ENCODE results near the gene FGGY. TPM values are rescaled to one million over a fixed set of nuclear protein-coding genes. Genes with fewer than 3 reads are reported as not detected.

FGGY gene
- total RNA-seq, 2 experiments from 2014 or later: 11.9 to 13.6 TPM

- no peak overlapping the region for H3K4me3 Mint-ChIP-seq
- ChIA-PET CTCF (interaction anchor here (1.0 kb wide), 1 partner anchor 8 kb away, joined by 3 read pairs; no protein-coding TSS in a partner anchor), POLR2A (no interaction called here)
- ATAC-seq (no peak), DNase-seq (no peak)
- H3K27me3 Mint-ChIP-seq: no peaks in the 10 kb centered on the region
- no peak overlapping the region for H3K27ac Mint-ChIP-seq
- H3K4me1 Mint-ChIP-seq (ENCODE audit: low read depth): peaks cover 9% of the 10 kb centered on the region
- TF ChIP-seq CTCF (IDR thresholded peaks at IDR 0.05): no peak
- intact Hi-C loops (cut with micrococcal nuclease): no loop called here
- H3K36me3 Mint-ChIP-seq (ENCODE audit: low read depth): peaks cover 6% of the 10 kb centered on the region
- no peaks in the 10 kb centered on the region for H3K9me3 Mint-ChIP-seq
These were observed 60.9 kb downstream of the FGGY start for GRCh38 chr1:59357645-59358320.

- Mint-ChIP-seq H3K4me3 (no peak overlapping the region), H3K4me1 (ENCODE audit: low read depth) (peaks cover 9% of the 10 kb centered on the region), H3K36me3 (ENCODE audit: low read depth) (peaks cover 5% of the 10 kb centered on the region), H3K27me3 (no peaks in the 10 kb centered on the region), H3K27ac (no peak overlapping the region), H3K9me3 (no peaks in the 10 kb centered on the region)
- ChIA-PET CTCF (no interaction called here), POLR2A (no interaction called here)
- DNase-seq (no peak), ATAC-seq (no peak)
- no peak for TF ChIP-seq CTCF (IDR thresholded peaks at IDR 0.05)
- intact Hi-C loops (cut with micrococcal nuclease): no loop called here
These were observed 62.4 kb downstream of the FGGY start for GRCh38 chr1:59359325-59359724.

- H3K27me3 Mint-ChIP-seq: no peaks in the 10 kb centered on the region
- no peak overlapping the region for H3K27ac Mint-ChIP-seq
- ChIA-PET POLR2A (no interaction called here), CTCF (no interaction called here)
- H3K4me1 Mint-ChIP-seq (ENCODE audit: low read depth): peaks cover 2% of the 10 kb centered on the region
- no peak overlapping the region for H3K4me3 Mint-ChIP-seq
- H3K9me3 Mint-ChIP-seq: no peaks in the 10 kb centered on the region
- ATAC-seq (no peak), DNase-seq (no peak)
- H3K36me3 Mint-ChIP-seq (ENCODE audit: low read depth): peaks cover 2% of the 10 kb centered on the region
- intact Hi-C loops (cut with micrococcal nuclease): no loop called here
- TF ChIP-seq CTCF (IDR thresholded peaks at IDR 0.05): no peak
These were observed 63.3 kb downstream of the FGGY start for GRCh38 chr1:59360170-59360569.

GRCh38 chr1:59360729-59361128 lies 63.8 kb downstream of the FGGY start:
- intact Hi-C loops (cut with micrococcal nuclease): no loop called here
- H3K27ac Mint-ChIP-seq: no peak overlapping the region
- DNase-seq (no peak), ATAC-seq (no peak)
- no peaks in the 10 kb centered on the region for H3K27me3 Mint-ChIP-seq
- no peaks in the 10 kb centered on the region for H3K9me3 Mint-ChIP-seq
- CTCF ChIA-PET: no interaction called here
- POLR2A ChIA-PET: no interaction called here
- H3K36me3 Mint-ChIP-seq (ENCODE audit: low read depth): peaks cover 2% of the 10 kb centered on the region
- H3K4me3 Mint-ChIP-seq: no peak overlapping the region
- H3K4me1 Mint-ChIP-seq (ENCODE audit: low read depth): no peaks in the 10 kb centered on the region
- TF ChIP-seq CTCF (IDR thresholded peaks at IDR 0.05): no peak

- no peak for TF ChIP-seq CTCF (IDR thresholded peaks at IDR 0.05)
- intact Hi-C loops (cut with micrococcal nuclease): no loop called here
- no peaks in the 10 kb centered on the region for H3K27me3 Mint-ChIP-seq
- H3K36me3 Mint-ChIP-seq (ENCODE audit: low read depth): peaks cover 2% of the 10 kb centered on the region
- POLR2A ChIA-PET: no interaction called here
- H3K27ac Mint-ChIP-seq: no peak overlapping the region
- no peaks in the 10 kb centered on the region for H3K4me1 Mint-ChIP-seq (ENCODE audit: low read depth)
- CTCF ChIA-PET: no interaction called here
- H3K9me3 Mint-ChIP-seq: no peaks in the 10 kb centered on the region
- no peak overlapping the region for H3K4me3 Mint-ChIP-seq
- DNase-seq: peak; percentile 4
- ATAC-seq: no peak
These were observed 64.9 kb downstream of the FGGY start for GRCh38 chr1:59361766-59362165.
